WTC11 (cell line): ENCODE results near the gene NCAPH2. TPM values are rescaled to one million over a fixed set of nuclear protein-coding genes. Genes with fewer than 3 reads are reported as not detected.

Experiments
- ATAC-seq: fragments of 200-7000 bp; cut with Tn5 transposase; 2 replicates; pipeline ENCODE4 v1.10.0; 2021; ENCODE audit warnings: mild to moderate bottlenecking, moderate library complexity
- CTCF ChIA-PET: fragments of 300-600 bp; sonication (Branson Sonifier 250); formaldehyde crosslinking; loops from one replicate; lab custom pipeline; 2021; ENCODE audit warnings: antibody characterized with exemption; lab: Charles Lee
- POLR2A ChIA-PET: fragments of 350-600 bp; sonication (Branson Sonifier 250); formaldehyde crosslinking; loops from one replicate; lab custom pipeline; 2021; ENCODE audit warnings: antibody characterized with exemption; lab: Charles Lee
- DNase-seq: peaks from one replicate; pipeline ENCODE4 v3.0.0; 2021; ENCODE audit warnings: low spot score
- H3K27ac Mint-ChIP-seq: 2 replicates; pipeline ENCODE4 v1.8.0; 2021; ENCODE audit warnings: mixed read lengths
- H3K27me3 Mint-ChIP-seq: 2 replicates; pipeline ENCODE4 v1.8.0; 2021; ENCODE audit warnings: low read depth, mild to moderate bottlenecking, moderate library complexity, mixed read lengths
- H3K36me3 Mint-ChIP-seq: 2 replicates; pipeline ENCODE4 v1.8.0; 2021; ENCODE audit warnings: mixed read lengths
- H3K4me1 Mint-ChIP-seq: 2 replicates; pipeline ENCODE4 v1.8.0; 2022; ENCODE audit warnings: mixed read lengths
- H3K4me3 Mint-ChIP-seq: 2 replicates; pipeline ENCODE4 v1.8.0; 2021; ENCODE audit warnings: mild to moderate bottlenecking, moderate library complexity, mixed read lengths
- H3K9me3 Mint-ChIP-seq: 2 replicates; pipeline ENCODE4 v1.8.0; 2021; ENCODE audit warnings: mixed read lengths
- AR ChIP-seq: fragments of 250-450 bp; sonication (Bioruptor Pico); IDR thresholded peaks from 2 replicates; pipeline ENCODE4 v1.9.0; 2021; ENCODE audit warnings: mild to moderate bottlenecking
- CREB1 ChIP-seq: sonication (generic); formaldehyde crosslinking; IDR thresholded peaks from 2 replicates; pipeline ENCODE4 v1.8.0; 2023; ENCODE audit warnings: mild to moderate bottlenecking, missing genetic modification reagents
- CREM ChIP-seq: sonication (generic); formaldehyde crosslinking; IDR thresholded peaks from 2 replicates; pipeline ENCODE4 v1.8.1; 2022; ENCODE audit warnings: mild to moderate bottlenecking, missing genetic modification reagents, moderate library complexity
- FOXP1 ChIP-seq: sonication (generic); formaldehyde crosslinking; IDR thresholded peaks from 2 replicates; pipeline ENCODE4 v1.8.0; 2022; ENCODE audit warnings: missing genetic modification reagents, mild to moderate bottlenecking, moderate library complexity, borderline replicate concordance
- FOXP4 ChIP-seq: sonication (generic); formaldehyde crosslinking; IDR thresholded peaks from 2 replicates; pipeline ENCODE4 v1.8.0; 2022; ENCODE audit warnings: mild to moderate bottlenecking, missing genetic modification reagents
- HMGXB4 ChIP-seq: sonication (generic); formaldehyde crosslinking; IDR thresholded peaks from 2 replicates; pipeline ENCODE4 v1.8.1; 2023; ENCODE audit warnings: mild to moderate bottlenecking, moderate library complexity, missing genetic modification reagents
- JUN ChIP-seq: sonication (generic); formaldehyde crosslinking; IDR thresholded peaks from 2 replicates; pipeline ENCODE4 v1.8.0; 2023; ENCODE audit warnings: mild to moderate bottlenecking, missing genetic modification reagents
- MYBL2 ChIP-seq: sonication (generic); formaldehyde crosslinking; IDR thresholded peaks from 2 replicates; pipeline ENCODE4 v1.8.1; 2023; ENCODE audit warnings: mild to moderate bottlenecking, moderate library complexity, missing genetic modification reagents
- NFE2L1 ChIP-seq: sonication (generic); formaldehyde crosslinking; IDR thresholded peaks from 2 replicates; pipeline ENCODE4 v1.8.1; 2023; ENCODE audit warnings: missing genetic modification reagents
- NR2C2 ChIP-seq: sonication (generic); formaldehyde crosslinking; IDR thresholded peaks from 2 replicates; pipeline ENCODE4 v1.8.0; 2022; ENCODE audit warnings: mild to moderate bottlenecking, missing genetic modification reagents
- SMAD3 ChIP-seq: sonication (generic); formaldehyde crosslinking; IDR thresholded peaks from 2 replicates; pipeline ENCODE4 v1.8.0; 2022; ENCODE audit warnings: missing genetic modification reagents, mild to moderate bottlenecking, borderline replicate concordance
- TCF7 ChIP-seq: sonication (generic); formaldehyde crosslinking; IDR thresholded peaks from 2 replicates; pipeline ENCODE4 v1.8.0; 2022; ENCODE audit warnings: mild to moderate bottlenecking, low read depth, missing genetic modification reagents, moderate library complexity
- TEAD1 ChIP-seq: sonication (generic); formaldehyde crosslinking; IDR thresholded peaks from 2 replicates; pipeline ENCODE4 v1.8.0; 2022; ENCODE audit warnings: mild to moderate bottlenecking, missing genetic modification reagents
- TEAD4 ChIP-seq: sonication (generic); formaldehyde crosslinking; IDR thresholded peaks from 2 replicates; pipeline ENCODE4 v1.8.0; 2022; ENCODE audit warnings: mild to moderate bottlenecking, missing genetic modification reagents
- total RNA-seq: library from RNA; stranded (reverse); gene quantifications from 3 replicates; pipeline ENCODE4 v1.2.3, GENCODE V29; 2021
- TF ChIP-seq, protein P1 (sequence below): sonication (generic); formaldehyde crosslinking; IDR thresholded peaks from 2 replicates; pipeline ENCODE4 v1.8.0; 2023; ENCODE audit warnings: missing genetic modification reagents, mild to moderate bottlenecking, borderline replicate concordance
- TF ChIP-seq, protein P2 (sequence below): sonication (generic); formaldehyde crosslinking; conservative IDR thresholded peaks from 2 replicates; pipeline ENCODE4 v1.8.1; 2023; ENCODE audit warnings: mild to moderate bottlenecking, low read depth, missing genetic modification reagents, moderate library complexity
- TF ChIP-seq, protein P3 (sequence below): sonication (generic); formaldehyde crosslinking; IDR thresholded peaks from 2 replicates; pipeline ENCODE4 v1.8.0; 2022; ENCODE audit warnings: missing genetic modification reagents

The NCAPH2 gene
- total RNA-seq, 1 experiment from 2014 or later = 78.4 TPM

- Mint-ChIP-seq H3K4me1 (no peaks in the 10 kb centered on the region), H3K27me3 (peaks cover 11% of the 10 kb centered on the region), H3K9me3 (no peaks in the 10 kb centered on the region), H3K4me3 (no peak overlapping the region), H3K27ac (no peak overlapping the region), H3K36me3 (no peaks in the 10 kb centered on the region)
- ChIA-PET POLR2A (no interaction called here), CTCF (interaction anchor here (1.0 to 2.5 kb wide), 5 partner anchors 16 to 75 kb away, joined by 3 to 23 read pairs (median 7); partner anchors contain the start of genes SCO2 and SYCE3)
- ATAC-seq = no peak
- no peak for DNase-seq
- TF ChIP-seq AR (CRISPR knock-in tag) = no peak
- TF ChIP-seq TEAD1 (CRISPR knock-in tag) = no peak
- no peak for TF ChIP-seq NR2C2 (CRISPR knock-in tag)
- TF ChIP-seq, protein P1, sequence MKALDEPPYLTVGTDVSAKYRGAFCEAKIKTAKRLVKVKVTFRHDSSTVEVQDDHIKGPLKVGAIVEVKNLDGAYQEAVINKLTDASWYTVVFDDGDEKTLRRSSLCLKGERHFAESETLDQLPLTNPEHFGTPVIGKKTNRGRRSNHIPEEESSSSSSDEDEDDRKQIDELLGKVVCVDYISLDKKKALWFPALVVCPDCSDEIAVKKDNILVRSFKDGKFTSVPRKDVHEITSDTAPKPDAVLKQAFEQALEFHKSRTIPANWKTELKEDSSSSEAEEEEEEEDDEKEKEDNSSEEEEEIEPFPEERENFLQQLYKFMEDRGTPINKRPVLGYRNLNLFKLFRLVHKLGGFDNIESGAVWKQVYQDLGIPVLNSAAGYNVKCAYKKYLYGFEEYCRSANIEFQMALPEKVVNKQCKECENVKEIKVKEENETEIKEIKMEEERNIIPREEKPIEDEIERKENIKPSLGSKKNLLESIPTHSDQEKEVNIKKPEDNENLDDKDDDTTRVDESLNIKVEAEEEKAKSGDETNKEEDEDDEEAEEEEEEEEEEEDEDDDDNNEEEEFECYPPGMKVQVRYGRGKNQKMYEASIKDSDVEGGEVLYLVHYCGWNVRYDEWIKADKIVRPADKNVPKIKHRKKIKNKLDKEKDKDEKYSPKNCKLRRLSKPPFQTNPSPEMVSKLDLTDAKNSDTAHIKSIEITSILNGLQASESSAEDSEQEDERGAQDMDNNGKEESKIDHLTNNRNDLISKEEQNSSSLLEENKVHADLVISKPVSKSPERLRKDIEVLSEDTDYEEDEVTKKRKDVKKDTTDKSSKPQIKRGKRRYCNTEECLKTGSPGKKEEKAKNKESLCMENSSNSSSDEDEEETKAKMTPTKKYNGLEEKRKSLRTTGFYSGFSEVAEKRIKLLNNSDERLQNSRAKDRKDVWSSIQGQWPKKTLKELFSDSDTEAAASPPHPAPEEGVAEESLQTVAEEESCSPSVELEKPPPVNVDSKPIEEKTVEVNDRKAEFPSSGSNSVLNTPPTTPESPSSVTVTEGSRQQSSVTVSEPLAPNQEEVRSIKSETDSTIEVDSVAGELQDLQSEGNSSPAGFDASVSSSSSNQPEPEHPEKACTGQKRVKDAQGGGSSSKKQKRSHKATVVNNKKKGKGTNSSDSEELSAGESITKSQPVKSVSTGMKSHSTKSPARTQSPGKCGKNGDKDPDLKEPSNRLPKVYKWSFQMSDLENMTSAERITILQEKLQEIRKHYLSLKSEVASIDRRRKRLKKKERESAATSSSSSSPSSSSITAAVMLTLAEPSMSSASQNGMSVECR = no peak
- TF ChIP-seq, protein P2, sequence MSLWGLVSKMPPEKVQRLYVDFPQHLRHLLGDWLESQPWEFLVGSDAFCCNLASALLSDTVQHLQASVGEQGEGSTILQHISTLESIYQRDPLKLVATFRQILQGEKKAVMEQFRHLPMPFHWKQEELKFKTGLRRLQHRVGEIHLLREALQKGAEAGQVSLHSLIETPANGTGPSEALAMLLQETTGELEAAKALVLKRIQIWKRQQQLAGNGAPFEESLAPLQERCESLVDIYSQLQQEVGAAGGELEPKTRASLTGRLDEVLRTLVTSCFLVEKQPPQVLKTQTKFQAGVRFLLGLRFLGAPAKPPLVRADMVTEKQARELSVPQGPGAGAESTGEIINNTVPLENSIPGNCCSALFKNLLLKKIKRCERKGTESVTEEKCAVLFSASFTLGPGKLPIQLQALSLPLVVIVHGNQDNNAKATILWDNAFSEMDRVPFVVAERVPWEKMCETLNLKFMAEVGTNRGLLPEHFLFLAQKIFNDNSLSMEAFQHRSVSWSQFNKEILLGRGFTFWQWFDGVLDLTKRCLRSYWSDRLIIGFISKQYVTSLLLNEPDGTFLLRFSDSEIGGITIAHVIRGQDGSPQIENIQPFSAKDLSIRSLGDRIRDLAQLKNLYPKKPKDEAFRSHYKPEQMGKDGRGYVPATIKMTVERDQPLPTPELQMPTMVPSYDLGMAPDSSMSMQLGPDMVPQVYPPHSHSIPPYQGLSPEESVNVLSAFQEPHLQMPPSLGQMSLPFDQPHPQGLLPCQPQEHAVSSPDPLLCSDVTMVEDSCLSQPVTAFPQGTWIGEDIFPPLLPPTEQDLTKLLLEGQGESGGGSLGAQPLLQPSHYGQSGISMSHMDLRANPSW (CRISPR knock-in tag) = no peak
- TF ChIP-seq, protein P3, sequence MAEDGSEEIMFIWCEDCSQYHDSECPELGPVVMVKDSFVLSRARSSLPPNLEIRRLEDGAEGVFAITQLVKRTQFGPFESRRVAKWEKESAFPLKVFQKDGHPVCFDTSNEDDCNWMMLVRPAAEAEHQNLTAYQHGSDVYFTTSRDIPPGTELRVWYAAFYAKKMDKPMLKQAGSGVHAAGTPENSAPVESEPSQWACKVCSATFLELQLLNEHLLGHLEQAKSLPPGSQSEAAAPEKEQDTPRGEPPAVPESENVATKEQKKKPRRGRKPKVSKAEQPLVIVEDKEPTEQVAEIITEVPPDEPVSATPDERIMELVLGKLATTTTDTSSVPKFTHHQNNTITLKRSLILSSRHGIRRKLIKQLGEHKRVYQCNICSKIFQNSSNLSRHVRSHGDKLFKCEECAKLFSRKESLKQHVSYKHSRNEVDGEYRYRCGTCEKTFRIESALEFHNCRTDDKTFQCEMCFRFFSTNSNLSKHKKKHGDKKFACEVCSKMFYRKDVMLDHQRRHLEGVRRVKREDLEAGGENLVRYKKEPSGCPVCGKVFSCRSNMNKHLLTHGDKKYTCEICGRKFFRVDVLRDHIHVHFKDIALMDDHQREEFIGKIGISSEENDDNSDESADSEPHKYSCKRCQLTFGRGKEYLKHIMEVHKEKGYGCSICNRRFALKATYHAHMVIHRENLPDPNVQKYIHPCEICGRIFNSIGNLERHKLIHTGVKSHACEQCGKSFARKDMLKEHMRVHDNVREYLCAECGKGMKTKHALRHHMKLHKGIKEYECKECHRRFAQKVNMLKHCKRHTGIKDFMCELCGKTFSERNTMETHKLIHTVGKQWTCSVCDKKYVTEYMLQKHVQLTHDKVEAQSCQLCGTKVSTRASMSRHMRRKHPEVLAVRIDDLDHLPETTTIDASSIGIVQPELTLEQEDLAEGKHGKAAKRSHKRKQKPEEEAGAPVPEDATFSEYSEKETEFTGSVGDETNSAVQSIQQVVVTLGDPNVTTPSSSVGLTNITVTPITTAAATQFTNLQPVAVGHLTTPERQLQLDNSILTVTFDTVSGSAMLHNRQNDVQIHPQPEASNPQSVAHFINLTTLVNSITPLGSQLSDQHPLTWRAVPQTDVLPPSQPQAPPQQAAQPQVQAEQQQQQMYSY (CRISPR knock-in tag) = no peak
- no peak for TF ChIP-seq MYBL2 (CRISPR knock-in tag)
- no peak for TF ChIP-seq TEAD4 (CRISPR knock-in tag)
- TF ChIP-seq JUN (CRISPR knock-in tag) = no peak
- TF ChIP-seq CREB1 = no peak
- no peak for TF ChIP-seq SMAD3 (CRISPR knock-in tag)
- no peak for TF ChIP-seq HMGXB4 (CRISPR knock-in tag)
- TF ChIP-seq CREM (CRISPR knock-in tag) = no peak
- TF ChIP-seq NFE2L1 = no peak
- no peak for TF ChIP-seq TCF7 (CRISPR knock-in tag)
- no peak for TF ChIP-seq FOXP4 (CRISPR knock-in tag)
- TF ChIP-seq FOXP1 = no peak
These were observed 38.6 kb downstream of the NCAPH2 start for GRCh38 chr22:50546326-50547262.
